GM19468 (cell line): ENCODE measurements around the gene NTNG2.
"Not testable (repeated sequence)": the region's sequence is repeated elsewhere in the genome, so short reads cannot be mapped to it uniquely, and the experiment has no call there.

Experiments used
- ATAC-seq: cut with Tn5 transposase; IDR thresholded peaks from one replicate; pipeline ENCODE4 v1.9.1; 2021; ENCODE audit warnings: mild to moderate bottlenecking, moderate library complexity, moderate number of reproducible peaks; ENCODE audit not compliant: unreplicated experiment; ENCODE audit errors: extremely low read depth

NTNG2 gene

GRCh38 chr9:132244582-132245455 lies 83.0 kb downstream of the NTNG2 start:
- ATAC-seq = no peak

GRCh38 chr9:132245465-132245864 lies 83.6 kb downstream of the NTNG2 start:
- no peak for ATAC-seq

- ATAC-seq = no peak
Measured at GRCh38 chr9:132247942-132248341, 86.1 kb downstream of the NTNG2 start.

- no peak for ATAC-seq
Measured at GRCh38 chr9:132249123-132249522, 87.3 kb downstream of the NTNG2 start.

- ATAC-seq = no peak
Measured at GRCh38 chr9:132249690-132250089, 87.8 kb downstream of the NTNG2 start.

GRCh38 chr9:132250324-132251262 lies 88.7 kb downstream of the NTNG2 start:
- ATAC-seq = no peak

- ATAC-seq = no peak
Measured at GRCh38 chr9:132260846-132261245, 99.0 kb downstream of the NTNG2 start.

- no peak for ATAC-seq
Measured at GRCh38 chr9:132266017-132266416, 104.2 kb downstream of the NTNG2 start.

GRCh38 chr9:132267660-132268059 lies 105.8 kb downstream of the NTNG2 start:
- no peak for ATAC-seq

- ATAC-seq = no peak
Measured at GRCh38 chr9:132268725-132269352, 107.0 kb downstream of the NTNG2 start.

GRCh38 chr9:132269704-132270516 lies 108.1 kb downstream of the NTNG2 start:
- ATAC-seq = not testable (repeated sequence)

GRCh38 chr9:132274861-132275260 lies 113.0 kb downstream of the NTNG2 start:
- ATAC-seq = no peak

GRCh38 chr9:132283165-132283564 lies 121.3 kb downstream of the NTNG2 start:
- ATAC-seq = no peak

- ATAC-seq = no peak
Measured at GRCh38 chr9:132283863-132284262, 122.0 kb downstream of the NTNG2 start.

- no peak for ATAC-seq
Measured at GRCh38 chr9:132287256-132287760, 125.5 kb downstream of the NTNG2 start.

GRCh38 chr9:132288361-132288760 lies 126.5 kb downstream of the NTNG2 start:
- no peak for ATAC-seq

GRCh38 chr9:132288966-132289365 lies 127.1 kb downstream of the NTNG2 start:
- ATAC-seq = no peak

GRCh38 chr9:132293145-132293721 lies 131.4 kb downstream of the NTNG2 start:
- ATAC-seq = no peak
